ENCODE results near the gene PIAS4. TPM values are rescaled to one million over a fixed set of nuclear protein-coding genes. Genes with fewer than 3 reads are reported as not detected.
A peak's percentile ranks its signal among the peaks of the same experiment; 100 is the strongest.

Gene PIAS4
- total RNA-seq, 1 experiment from 2014 or later, result 17.3 TPM

DNA sequence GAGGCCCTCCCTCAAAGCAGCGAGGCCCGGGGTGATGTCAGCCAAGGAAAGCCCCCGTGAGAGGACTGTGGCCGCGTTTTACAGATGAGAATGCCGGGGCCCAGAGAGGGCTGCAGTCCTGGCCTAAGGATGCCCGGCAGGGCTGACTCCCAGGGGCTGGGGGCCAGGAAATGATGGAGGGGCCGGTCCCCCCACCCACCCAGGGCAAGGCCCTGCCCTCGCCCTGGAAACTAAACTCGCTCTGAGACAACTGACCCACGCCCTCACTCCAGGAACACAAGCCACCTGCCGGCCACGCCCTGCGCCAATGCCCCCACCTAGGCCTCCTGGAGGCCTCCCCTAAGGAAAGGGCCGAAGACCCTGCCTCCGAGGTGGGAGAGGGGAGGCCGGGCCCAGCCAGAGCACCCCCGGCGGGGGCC, 51.9 kb downstream of the PIAS4 start:
- H4K20me1 ChIP-seq (ENCODE audit: insufficient read depth, low read depth, low read length), result peaks cover 83% of the 10 kb centered on the region
- H3K36me3 ChIP-seq (ENCODE audit: insufficient read depth, low read length), result no peaks in the 10 kb centered on the region
- H3K27ac ChIP-seq (ENCODE audit: low read length), result peak overlapping the region; percentile 34; the same call in 1 of the 2 replicates
- H3K9me3 ChIP-seq (ENCODE audit: low read length), result no peaks in the 10 kb centered on the region
- peak overlapping the region; percentile 98 for H3K4me2 ChIP-seq (ENCODE audit: low read depth, low read length, poor library complexity, severe bottlenecking)
- H3K27me3 ChIP-seq (ENCODE audit: low read length), result no peaks in the 10 kb centered on the region
- DNase-seq, result no peak
- H2AFZ ChIP-seq (ENCODE audit: low read length), result no peak overlapping the region
- H3K9me2 ChIP-seq (replicated peaks; ENCODE audit: insufficient read depth, low read length), result no peaks in the 10 kb centered on the region
- peaks cover 47% of the 10 kb centered on the region for H3K4me1 ChIP-seq (ENCODE audit: low read length)
- peaks cover 94% of the 10 kb centered on the region for H3K79me2 ChIP-seq (ENCODE audit: low read length)
- H3K9ac ChIP-seq (ENCODE audit: low read length), result no peak overlapping the region
- H3K4me3 ChIP-seq (ENCODE audit: low read length), result peak overlapping the region; percentile 97; the same call in 1 of the 2 replicates

DNA sequence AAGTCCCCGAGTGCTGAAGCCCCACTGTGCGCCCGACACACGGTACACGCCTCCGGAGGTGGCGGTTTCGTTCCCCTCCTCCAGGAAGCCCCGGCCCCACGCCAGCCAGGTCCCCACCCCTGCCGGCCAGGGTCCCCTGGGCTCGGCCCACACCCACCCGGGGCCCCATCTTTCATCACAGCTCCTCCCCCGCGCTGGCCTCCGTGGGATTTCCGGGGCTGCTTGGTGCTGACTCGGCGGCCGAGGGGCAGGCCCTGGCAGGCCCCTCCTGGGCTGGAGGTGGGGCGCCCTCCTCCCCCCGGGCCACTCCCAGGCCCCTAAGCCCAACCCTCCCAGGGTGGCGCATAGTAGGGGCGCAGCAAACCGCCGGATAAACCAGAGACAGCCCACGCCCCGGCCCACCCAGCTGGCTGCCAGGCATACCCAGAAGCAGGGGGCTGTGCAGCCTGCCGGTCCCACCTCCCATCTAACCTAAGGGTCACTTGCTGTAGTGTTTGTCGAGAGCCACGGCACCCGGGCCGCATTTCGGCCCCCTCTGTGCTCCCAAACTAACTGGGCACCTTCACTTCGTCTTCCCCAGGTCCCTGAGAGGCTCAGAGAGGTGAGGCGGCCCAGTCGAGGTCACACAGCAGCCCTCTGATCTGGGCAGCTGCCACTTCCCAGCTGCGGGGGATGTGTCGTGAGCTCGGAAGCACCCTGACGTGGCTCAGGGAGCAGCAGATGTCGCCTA, 52.5 kb downstream of the PIAS4 start:
- DNase-seq, result peak; percentile 72
- no peaks in the 10 kb centered on the region for H3K27me3 ChIP-seq (ENCODE audit: low read length)
- no peaks in the 10 kb centered on the region for H3K9me2 ChIP-seq (replicated peaks; ENCODE audit: insufficient read depth, low read length)
- H3K4me1 ChIP-seq (ENCODE audit: low read length), result peaks cover 47% of the 10 kb centered on the region
- no peaks in the 10 kb centered on the region for H3K36me3 ChIP-seq (ENCODE audit: insufficient read depth, low read length)
- H4K20me1 ChIP-seq (ENCODE audit: insufficient read depth, low read depth, low read length), result peaks cover 84% of the 10 kb centered on the region
- peak overlapping the region; percentile 34; the same call in 1 of the 2 replicates for H3K27ac ChIP-seq (ENCODE audit: low read length)
- H3K9me3 ChIP-seq (ENCODE audit: low read length), result no peaks in the 10 kb centered on the region
- peak overlapping the region; percentile 98 for H3K4me2 ChIP-seq (ENCODE audit: low read depth, low read length, poor library complexity, severe bottlenecking)
- no peak overlapping the region; the same call in none of the 2 replicates for H3K9ac ChIP-seq (ENCODE audit: low read length)
- H3K79me2 ChIP-seq (ENCODE audit: low read length), result peaks cover 94% of the 10 kb centered on the region
- peak overlapping the region; percentile 97; the same call in 1 of the 2 replicates for H3K4me3 ChIP-seq (ENCODE audit: low read length)
- no peak overlapping the region for H2AFZ ChIP-seq (ENCODE audit: low read length)

GRCh38 chr19:4060621-4061177, 53.2 kb downstream of the PIAS4 start:
- no peak overlapping the region for H2AFZ ChIP-seq (ENCODE audit: low read length)
- H3K4me3 ChIP-seq (ENCODE audit: low read length), result peak overlapping the region; percentile 97; the same call in 1 of the 2 replicates
- no peaks in the 10 kb centered on the region for H3K27me3 ChIP-seq (ENCODE audit: low read length)
- no peaks in the 10 kb centered on the region for H3K36me3 ChIP-seq (ENCODE audit: insufficient read depth, low read length)
- 0 out of 2 replicates have a peak overlapping the region, but pooled peaks have one; percentile 8 for H3K27ac ChIP-seq (ENCODE audit: low read length)
- H3K79me2 ChIP-seq (ENCODE audit: low read length), result peaks cover 90% of the 10 kb centered on the region
- DNase-seq, result peak; percentile 40
- H4K20me1 ChIP-seq (ENCODE audit: insufficient read depth, low read depth, low read length), result peaks cover 80% of the 10 kb centered on the region
- peak overlapping the region; percentile 30 for H3K9ac ChIP-seq (ENCODE audit: low read length)
- no peaks in the 10 kb centered on the region for H3K9me3 ChIP-seq (ENCODE audit: low read length)
- no peaks in the 10 kb centered on the region for H3K9me2 ChIP-seq (replicated peaks; ENCODE audit: insufficient read depth, low read length)
- peak overlapping the region; percentile 98 for H3K4me2 ChIP-seq (ENCODE audit: low read depth, low read length, poor library complexity, severe bottlenecking)
- H3K4me1 ChIP-seq (ENCODE audit: low read length), result peaks cover 47% of the 10 kb centered on the region

DNA sequence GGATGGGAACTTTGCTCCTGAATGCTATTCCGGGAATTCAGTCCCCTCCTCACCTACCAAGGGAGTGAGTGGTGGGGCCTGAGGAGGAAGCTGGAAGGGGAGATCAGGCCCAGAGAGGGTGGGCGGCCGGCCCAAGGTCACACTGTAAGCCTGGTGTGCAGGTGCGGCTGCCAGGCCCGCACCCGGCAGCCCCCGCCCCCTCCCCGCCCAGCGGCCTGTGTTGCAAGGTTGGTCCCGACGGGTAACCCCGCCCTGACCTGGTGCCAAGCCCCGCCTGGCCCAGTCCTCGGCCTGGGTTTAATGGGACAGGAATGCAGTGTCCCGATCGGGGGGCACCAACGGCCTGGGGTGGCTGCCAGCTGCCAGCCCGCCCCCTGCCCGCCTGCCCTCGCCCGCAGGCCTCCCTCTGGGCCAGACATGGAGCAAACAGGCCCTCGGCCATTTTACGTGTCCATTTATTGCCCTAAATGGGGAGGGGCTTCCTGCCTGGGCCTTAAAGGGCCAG, 53.7 kb downstream of the PIAS4 start:
- Histone ChIP-seq H3K9me2 (replicated peaks; ENCODE audit: insufficient read depth, low read length) (no peaks in the 10 kb centered on the region), H4K20me1 (ENCODE audit: insufficient read depth, low read depth, low read length) (peaks cover 75% of the 10 kb centered on the region), H3K79me2 (ENCODE audit: low read length) (peaks cover 85% of the 10 kb centered on the region), H3K27me3 (ENCODE audit: low read length) (no peaks in the 10 kb centered on the region), H3K27ac (ENCODE audit: low read length) (0 out of 2 replicates have a peak overlapping the region, but pooled peaks have one; percentile 8), H2AFZ (ENCODE audit: low read length) (no peak overlapping the region), H3K9ac (ENCODE audit: low read length) (peak overlapping the region; percentile 30), H3K4me1 (ENCODE audit: low read length) (peaks cover 47% of the 10 kb centered on the region), H3K36me3 (ENCODE audit: insufficient read depth, low read length) (no peaks in the 10 kb centered on the region), H3K4me2 (ENCODE audit: low read depth, low read length, poor library complexity, severe bottlenecking) (peak overlapping the region; percentile 98), H3K4me3 (ENCODE audit: low read length) (peak overlapping the region; percentile 97; the same call in 1 of the 2 replicates), H3K9me3 (ENCODE audit: low read length) (no peaks in the 10 kb centered on the region)
- peak; percentile 77 for DNase-seq

- Histone ChIP-seq H3K9me2 (replicated peaks; ENCODE audit: insufficient read depth, low read length) (no peaks in the 10 kb centered on the region), H3K9ac (ENCODE audit: low read length) (peak overlapping the region; percentile 30), H3K27ac (ENCODE audit: low read length) (0 out of 2 replicates have a peak overlapping the region, but pooled peaks have one; percentile 8), H3K4me1 (ENCODE audit: low read length) (peaks cover 47% of the 10 kb centered on the region), H3K79me2 (ENCODE audit: low read length) (peaks cover 82% of the 10 kb centered on the region), H3K4me2 (ENCODE audit: low read depth, low read length, poor library complexity, severe bottlenecking) (peak overlapping the region; percentile 98), H3K27me3 (ENCODE audit: low read length) (no peaks in the 10 kb centered on the region), H3K4me3 (ENCODE audit: low read length) (peak overlapping the region; percentile 97; the same call in 1 of the 2 replicates), H3K9me3 (ENCODE audit: low read length) (no peaks in the 10 kb centered on the region), H2AFZ (ENCODE audit: low read length) (no peak overlapping the region), H3K36me3 (ENCODE audit: insufficient read depth, low read length) (no peaks in the 10 kb centered on the region), H4K20me1 (ENCODE audit: insufficient read depth, low read depth, low read length) (peaks cover 73% of the 10 kb centered on the region)
- no peak for DNase-seq
Observed at GRCh38 chr19:4061683-4062418, 54.3 kb downstream of the PIAS4 start.

DNA sequence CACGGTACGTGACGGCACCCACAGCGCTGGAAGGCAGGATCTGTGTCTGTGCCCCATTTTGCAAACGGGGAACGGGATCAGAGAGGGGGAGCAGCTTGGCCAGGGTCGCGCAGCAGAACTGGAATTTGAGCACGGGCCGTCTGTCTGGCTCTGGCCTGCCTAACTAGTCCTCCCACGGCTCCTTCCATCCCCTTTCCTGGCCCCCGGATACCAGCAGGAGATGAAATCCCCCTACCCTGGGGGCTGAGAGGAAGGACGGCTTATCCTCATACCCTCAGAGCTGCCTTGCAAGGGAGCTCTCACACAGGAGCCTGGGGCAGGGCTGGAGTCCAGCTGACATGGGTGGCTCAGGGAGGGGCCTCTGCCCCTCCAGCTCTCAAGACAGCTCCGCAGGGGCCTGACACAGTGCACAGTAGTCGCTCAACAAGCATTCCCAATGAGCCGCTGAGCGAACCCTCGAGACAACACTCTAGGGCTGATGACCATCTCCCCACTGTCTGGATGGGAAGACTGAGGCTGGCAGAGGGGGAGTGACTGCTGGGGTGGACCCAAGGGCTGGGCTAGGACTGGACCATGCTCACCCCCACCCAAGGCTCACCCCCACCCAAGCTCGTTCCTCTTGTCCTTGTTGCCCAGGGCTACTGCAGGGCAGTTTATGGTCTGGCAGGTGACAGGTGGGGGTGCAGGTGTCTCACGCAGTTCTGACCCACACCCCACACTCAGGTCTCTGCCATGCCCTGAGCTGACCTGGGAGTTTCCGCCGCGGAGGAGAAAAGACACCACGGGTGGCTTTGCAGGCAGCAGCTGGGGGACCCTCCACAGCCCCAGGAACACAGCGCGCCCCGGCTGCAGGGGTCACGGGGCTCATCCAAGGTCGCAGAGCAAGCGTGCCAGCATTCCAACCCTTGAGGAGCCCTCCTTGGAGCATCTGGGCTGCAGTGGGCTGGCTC, 55.2 kb downstream of the PIAS4 start:
- Histone ChIP-seq H3K9me2 (replicated peaks; ENCODE audit: insufficient read depth, low read length) (no peaks in the 10 kb centered on the region), H3K4me1 (ENCODE audit: low read length) (peaks cover 52% of the 10 kb centered on the region), H3K27ac (ENCODE audit: low read length) (no peak overlapping the region), H3K9me3 (ENCODE audit: low read length) (no peaks in the 10 kb centered on the region), H3K4me2 (ENCODE audit: low read depth, low read length, poor library complexity, severe bottlenecking) (peak overlapping the region; percentile 98), H2AFZ (ENCODE audit: low read length) (no peak overlapping the region), H4K20me1 (ENCODE audit: insufficient read depth, low read depth, low read length) (peaks cover 73% of the 10 kb centered on the region), H3K4me3 (ENCODE audit: low read length) (peak overlapping the region; percentile 97), H3K9ac (ENCODE audit: low read length) (peak overlapping the region; percentile 99; the same call in 1 of the 2 replicates), H3K79me2 (ENCODE audit: low read length) (peaks cover 74% of the 10 kb centered on the region), H3K27me3 (ENCODE audit: low read length) (no peaks in the 10 kb centered on the region), H3K36me3 (ENCODE audit: insufficient read depth, low read length) (no peaks in the 10 kb centered on the region)
- DNase-seq, result no peak

GRCh38 chr19:4063369-4064148, 56.0 kb downstream of the PIAS4 start:
- peak overlapping the region; percentile 98 for H3K4me2 ChIP-seq (ENCODE audit: low read depth, low read length, poor library complexity, severe bottlenecking)
- H3K9me2 ChIP-seq (replicated peaks; ENCODE audit: insufficient read depth, low read length), result no peaks in the 10 kb centered on the region
- H2AFZ ChIP-seq (ENCODE audit: low read length), result no peak overlapping the region
- peak overlapping the region; percentile 99 for H3K9ac ChIP-seq (ENCODE audit: low read length)
- peak overlapping the region; percentile 79 for H3K27ac ChIP-seq (ENCODE audit: low read length)
- no peaks in the 10 kb centered on the region for H3K27me3 ChIP-seq (ENCODE audit: low read length)
- H3K4me3 ChIP-seq (ENCODE audit: low read length), result peak overlapping the region; percentile 97
- DNase-seq, result no peak
- H3K36me3 ChIP-seq (ENCODE audit: insufficient read depth, low read length), result no peaks in the 10 kb centered on the region
- no peaks in the 10 kb centered on the region for H3K9me3 ChIP-seq (ENCODE audit: low read length)
- peaks cover 64% of the 10 kb centered on the region for H4K20me1 ChIP-seq (ENCODE audit: insufficient read depth, low read depth, low read length)
- peaks cover 65% of the 10 kb centered on the region for H3K79me2 ChIP-seq (ENCODE audit: low read length)
- H3K4me1 ChIP-seq (ENCODE audit: low read length), result peaks cover 58% of the 10 kb centered on the region

Data from Karpas-422 (cell line).